Measurements from ENCODE around the gene GRIN3A. TPM values are rescaled to one million over a fixed set of nuclear protein-coding genes. Genes with fewer than 3 reads are reported as not detected.

GRIN3A gene
- total RNA-seq, 1 donor: not detected

- DNase-seq (ENCODE audit: low read depth): no peak
- H3K4me3 ChIP-seq (ENCODE audit: low read depth, low read length): no peak overlapping the region
- no peak for TF ChIP-seq CTCF (IDR thresholded peaks at IDR 0.05; ENCODE audit: insufficient read depth, low read depth, low read length)
These were observed 211.4 kb downstream of the GRIN3A start for GRCh38 chr9:101527066-101527465.

DNA sequence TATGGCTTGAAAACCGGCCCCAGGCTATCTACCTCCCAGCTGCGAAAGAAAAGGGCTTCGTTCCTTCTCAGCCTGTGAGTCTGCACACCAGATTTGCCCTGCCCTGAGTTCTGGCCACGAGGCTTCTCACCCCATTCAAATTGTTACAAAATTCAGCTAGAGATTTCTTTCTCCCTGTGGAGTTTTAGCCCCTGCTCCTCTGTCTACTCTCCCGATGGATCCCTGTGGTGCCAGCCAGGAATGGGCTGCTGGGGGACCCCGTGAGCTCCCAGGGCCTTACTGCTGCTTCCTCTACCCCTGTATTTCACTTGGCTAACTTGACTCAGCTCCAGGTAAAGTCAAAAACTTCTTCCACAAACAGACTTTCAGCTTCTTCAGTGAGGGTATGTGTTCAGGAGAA is 214.1 kb downstream of the GRIN3A start:
- DNase-seq (ENCODE audit: low read depth): no peak
- no peak for TF ChIP-seq CTCF (IDR thresholded peaks at IDR 0.05; ENCODE audit: insufficient read depth, low read depth, low read length)
- no peak overlapping the region for H3K4me3 ChIP-seq (ENCODE audit: low read depth, low read length)

Other genes with a start within 250 kb of the GRIN3A start
- 20.9 and 22.9 TPM in 2 replicates for gene RNF20, start 204.8 kb downstream of the GRIN3A start, total RNA-seq
- not detected in 2 replicates for gene PPP3R2, start 143.7 kb downstream of the GRIN3A start, total RNA-seq

Data from fibroblast of villous mesenchyme (primary cell).